ENCODE results near the gene PSMB2.
"Not testable (repeated sequence)": the region's sequence is repeated elsewhere in the genome, so short reads cannot be mapped to it uniquely, and the experiment has no call there.

PSMB2 gene

DNA sequence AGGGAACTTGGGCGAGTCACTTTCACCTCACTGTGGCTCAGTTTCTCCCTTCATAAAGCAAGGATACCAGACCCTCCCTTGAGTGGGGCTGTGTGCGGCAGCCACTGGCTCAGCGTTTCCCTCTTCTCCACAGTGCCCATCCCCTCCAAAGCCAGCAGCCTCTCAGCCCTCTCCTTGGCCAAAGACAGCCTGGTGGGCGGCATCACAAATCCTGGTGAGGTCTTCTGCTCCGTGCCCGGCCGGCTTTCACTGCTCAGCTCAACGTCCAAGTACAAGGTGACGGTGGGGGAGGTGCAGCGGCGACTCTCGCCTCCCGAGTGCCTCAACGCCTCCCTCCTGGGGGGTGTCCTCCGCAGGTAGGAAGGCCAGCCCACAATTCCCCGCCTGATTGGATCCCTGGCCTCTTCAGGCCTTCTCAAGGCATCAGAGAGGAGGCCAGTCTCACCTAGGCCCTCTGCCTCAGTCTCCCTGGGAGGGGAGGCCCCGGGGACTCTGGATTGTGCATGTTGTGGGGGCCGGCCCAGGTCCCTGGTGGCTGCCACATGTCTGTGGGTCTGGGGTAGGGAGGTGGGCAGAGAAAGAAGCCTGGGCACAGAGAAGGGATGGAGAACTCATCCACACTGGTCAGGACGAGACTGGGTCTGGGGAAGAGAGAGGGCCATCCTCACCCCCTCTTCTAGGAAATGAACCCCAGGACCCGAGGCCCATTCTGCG, 53.0 kb downstream of the PSMB2 start:
- TF ChIP-seq CTCF (IDR thresholded peaks at IDR 0.05; ENCODE audit: low read depth, low read length), result no peak
- H3K4me3 ChIP-seq (ENCODE audit: low read depth, low read length), result no peak overlapping the region

- no peak overlapping the region for H3K4me3 ChIP-seq (ENCODE audit: low read depth, low read length)
- no peak for TF ChIP-seq CTCF (IDR thresholded peaks at IDR 0.05; ENCODE audit: low read depth, low read length)
Measured at GRCh38 chr1:35587736-35588135, 53.6 kb downstream of the PSMB2 start.

GRCh38 chr1:35586808-35587207, 54.5 kb downstream of the PSMB2 start:
- no peak for TF ChIP-seq CTCF (IDR thresholded peaks at IDR 0.05; ENCODE audit: low read depth, low read length)
- H3K4me3 ChIP-seq (ENCODE audit: low read depth, low read length), result no peak overlapping the region

DNA sequence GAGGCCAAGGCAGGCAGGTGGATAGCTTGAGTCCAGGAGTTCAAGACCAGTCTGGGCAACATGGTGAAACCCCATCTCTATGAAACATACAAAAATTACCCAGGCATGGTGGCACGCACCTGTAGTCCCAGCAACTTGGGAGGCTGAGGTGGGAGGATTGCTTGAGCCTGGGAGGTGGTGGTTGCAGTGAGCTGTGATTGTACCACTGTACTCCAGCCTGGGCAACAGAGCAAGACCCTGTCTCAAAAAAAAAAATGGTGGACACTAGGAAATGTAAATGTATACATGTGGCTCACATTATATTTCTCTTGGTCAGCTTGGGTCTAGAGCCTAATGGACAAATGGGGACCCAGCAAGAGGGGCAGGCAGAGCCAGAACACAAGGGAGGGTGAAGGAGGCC, 55.5 kb downstream of the PSMB2 start:
- not testable (repeated sequence) for H3K4me3 ChIP-seq (ENCODE audit: low read depth, low read length)

DNA sequence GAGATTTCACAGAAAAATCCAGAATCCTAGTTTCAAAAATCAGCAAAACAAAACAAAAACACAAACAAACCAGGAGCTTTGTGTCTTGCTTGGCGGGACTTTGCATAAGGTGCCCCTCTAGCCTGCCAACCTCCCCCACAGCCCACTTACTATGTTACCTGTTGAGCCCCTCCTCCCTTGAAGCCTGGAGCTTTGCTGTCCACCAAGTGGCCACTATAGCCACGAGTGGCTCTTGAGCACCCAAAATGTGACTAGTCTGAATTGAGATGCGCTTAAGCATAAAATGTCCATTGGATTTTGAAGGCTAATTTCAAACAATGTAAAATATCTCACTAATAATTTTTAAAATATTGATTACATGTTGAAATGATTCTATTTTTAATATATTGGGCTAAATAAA, 56.0 kb downstream of the PSMB2 start:
- no peak for TF ChIP-seq CTCF (IDR thresholded peaks at IDR 0.05; ENCODE audit: low read depth, low read length)

GRCh38 chr1:35581621-35582020, 59.7 kb downstream of the PSMB2 start:
- H3K4me3 ChIP-seq (ENCODE audit: low read depth, low read length), result not testable (repeated sequence)

More for the DNA sequence above, 56.0 kb downstream of the PSMB2 start:
- H3K4me3 ChIP-seq (ENCODE audit: low read depth, low read length), result no peak overlapping the region

GRCh38 chr1:35580949-35581388, 60.4 kb downstream of the PSMB2 start:
- H3K4me3 ChIP-seq (ENCODE audit: low read depth, low read length), result no peak overlapping the region
- TF ChIP-seq CTCF (IDR thresholded peaks at IDR 0.05; ENCODE audit: low read depth, low read length), result no peak

DNA sequence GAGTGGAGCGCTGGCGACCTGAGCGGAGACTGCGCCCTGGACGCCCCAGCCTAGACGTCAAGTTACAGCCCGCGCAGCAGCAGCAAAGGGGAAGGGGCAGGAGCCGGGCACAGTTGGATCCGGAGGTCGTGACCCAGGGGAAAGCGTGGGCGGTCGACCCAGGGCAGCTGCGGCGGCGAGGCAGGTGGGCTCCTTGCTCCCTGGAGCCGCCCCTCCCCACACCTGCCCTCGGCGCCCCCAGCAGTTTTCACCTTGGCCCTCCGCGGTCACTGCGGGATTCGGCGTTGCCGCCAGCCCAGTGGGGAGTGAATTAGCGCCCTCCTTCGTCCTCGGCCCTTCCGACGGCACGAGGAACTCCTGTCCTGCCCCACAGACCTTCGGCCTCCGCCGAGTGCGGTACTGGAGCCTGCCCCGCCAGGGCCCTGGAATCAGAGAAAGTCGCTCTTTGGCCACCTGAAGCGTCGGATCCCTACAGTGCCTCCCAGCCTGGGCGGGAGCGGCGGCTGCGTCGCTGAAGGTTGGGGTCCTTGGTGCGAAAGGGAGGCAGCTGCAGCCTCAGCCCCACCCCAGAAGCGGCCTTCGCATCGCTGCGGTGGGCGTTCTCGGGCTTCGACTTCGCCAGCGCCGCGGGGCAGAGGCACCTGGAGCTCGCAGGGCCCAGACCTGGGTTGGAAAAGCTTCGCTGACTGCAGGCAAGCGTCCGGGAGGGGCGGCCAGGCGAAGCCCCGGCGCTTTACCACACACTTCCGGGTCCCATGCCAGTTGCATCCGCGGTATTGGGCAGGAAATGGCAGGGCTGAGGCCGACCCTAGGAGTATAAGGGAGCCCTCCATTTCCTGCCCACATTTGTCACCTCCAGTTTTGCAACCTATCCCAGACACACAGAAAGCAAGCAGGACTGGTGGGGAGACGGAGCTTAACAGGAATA, 64.0 kb downstream of the PSMB2 start:
- H3K4me3 ChIP-seq (ENCODE audit: low read depth, low read length), result no peak overlapping the region
- TF ChIP-seq CTCF (IDR thresholded peaks at IDR 0.05; ENCODE audit: low read depth, low read length), result no peak

DNA sequence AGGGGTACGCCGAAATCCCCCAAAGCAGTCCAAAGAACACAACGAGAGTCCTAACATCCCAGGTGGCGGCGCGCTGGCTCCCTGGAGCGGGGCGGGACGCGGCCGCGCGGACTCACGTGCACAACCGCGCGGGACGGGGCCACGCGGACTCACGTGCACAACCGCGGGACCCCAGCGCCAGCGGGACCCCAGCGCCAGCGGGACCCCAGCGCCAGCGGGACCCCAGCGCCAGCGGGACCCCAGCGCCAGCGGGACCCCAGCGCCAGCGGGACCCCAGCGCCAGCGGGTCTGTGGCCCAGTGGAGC, 64.6 kb downstream of the PSMB2 start:
- not testable (repeated sequence) for H3K4me3 ChIP-seq (ENCODE audit: low read depth, low read length)

Measured in WI38 (cell line).